Measurements from ENCODE around the gene ARMC3. TPM values are rescaled to one million over a fixed set of nuclear protein-coding genes. Genes with fewer than 3 reads are reported as not detected.

ARMC3 gene
- total RNA-seq, 6 experiments from 2014 or later = not detected

DNA sequence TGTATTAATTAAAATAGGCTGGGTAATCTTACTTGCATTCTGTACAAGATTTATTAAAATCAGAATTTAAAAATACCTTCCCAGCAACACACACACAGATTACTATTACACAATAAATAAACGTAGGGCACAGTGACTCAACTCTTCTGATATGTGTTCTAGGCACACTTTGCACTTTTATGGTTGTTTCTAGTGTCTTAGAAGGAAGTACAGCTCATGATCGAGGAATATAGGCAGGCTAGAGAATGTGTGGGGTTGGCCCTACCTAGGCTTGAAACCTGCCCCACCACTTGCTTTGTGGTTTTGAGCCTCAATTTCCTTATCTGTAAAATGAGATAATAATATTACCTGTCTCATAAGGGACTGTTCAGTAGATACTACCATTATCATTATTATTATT is 30.5 kb downstream of the ARMC3 start:
- no peak overlapping the region for H3K4me3 Mint-ChIP-seq
- H3K27me3 Mint-ChIP-seq (ENCODE audit: insufficient read depth) = peaks cover 4% of the 10 kb centered on the region; the same call in 1 of the 2 replicates
- TF ChIP-seq, protein P1, sequence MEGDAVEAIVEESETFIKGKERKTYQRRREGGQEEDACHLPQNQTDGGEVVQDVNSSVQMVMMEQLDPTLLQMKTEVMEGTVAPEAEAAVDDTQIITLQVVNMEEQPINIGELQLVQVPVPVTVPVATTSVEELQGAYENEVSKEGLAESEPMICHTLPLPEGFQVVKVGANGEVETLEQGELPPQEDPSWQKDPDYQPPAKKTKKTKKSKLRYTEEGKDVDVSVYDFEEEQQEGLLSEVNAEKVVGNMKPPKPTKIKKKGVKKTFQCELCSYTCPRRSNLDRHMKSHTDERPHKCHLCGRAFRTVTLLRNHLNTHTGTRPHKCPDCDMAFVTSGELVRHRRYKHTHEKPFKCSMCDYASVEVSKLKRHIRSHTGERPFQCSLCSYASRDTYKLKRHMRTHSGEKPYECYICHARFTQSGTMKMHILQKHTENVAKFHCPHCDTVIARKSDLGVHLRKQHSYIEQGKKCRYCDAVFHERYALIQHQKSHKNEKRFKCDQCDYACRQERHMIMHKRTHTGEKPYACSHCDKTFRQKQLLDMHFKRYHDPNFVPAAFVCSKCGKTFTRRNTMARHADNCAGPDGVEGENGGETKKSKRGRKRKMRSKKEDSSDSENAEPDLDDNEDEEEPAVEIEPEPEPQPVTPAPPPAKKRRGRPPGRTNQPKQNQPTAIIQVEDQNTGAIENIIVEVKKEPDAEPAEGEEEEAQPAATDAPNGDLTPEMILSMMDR (IDR thresholded peaks at IDR 0.05) = no peak
- no peaks in the 10 kb centered on the region for H3K9me3 Mint-ChIP-seq
- H3K27ac Mint-ChIP-seq = no peak overlapping the region
- H3K4me1 Mint-ChIP-seq (ENCODE audit: low read depth) = no peaks in the 10 kb centered on the region
- DNase-seq = peak; percentile 3
- H3K36me3 Mint-ChIP-seq (ENCODE audit: low read depth) = no peaks in the 10 kb centered on the region

DNA sequence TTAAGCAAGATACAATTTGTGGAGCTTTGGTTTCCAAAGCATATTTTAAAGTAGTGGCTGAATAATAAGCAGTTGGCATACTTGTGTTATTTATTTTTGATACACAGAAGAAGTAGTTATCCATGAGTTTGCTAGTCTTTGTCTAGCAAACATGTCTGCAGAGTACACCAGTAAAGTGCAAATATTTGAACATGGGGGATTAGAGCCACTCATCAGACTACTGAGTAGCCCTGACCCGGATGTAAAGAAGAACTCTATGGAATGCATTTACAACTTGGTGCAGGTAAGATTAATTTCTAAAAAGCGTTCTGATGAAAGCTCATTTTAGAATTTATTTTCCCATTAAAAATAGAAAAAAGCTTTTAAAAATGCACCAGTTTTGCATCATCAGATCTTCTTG is 31.4 kb downstream of the ARMC3 start:
- no peaks in the 10 kb centered on the region for H3K9me3 Mint-ChIP-seq

DNA sequence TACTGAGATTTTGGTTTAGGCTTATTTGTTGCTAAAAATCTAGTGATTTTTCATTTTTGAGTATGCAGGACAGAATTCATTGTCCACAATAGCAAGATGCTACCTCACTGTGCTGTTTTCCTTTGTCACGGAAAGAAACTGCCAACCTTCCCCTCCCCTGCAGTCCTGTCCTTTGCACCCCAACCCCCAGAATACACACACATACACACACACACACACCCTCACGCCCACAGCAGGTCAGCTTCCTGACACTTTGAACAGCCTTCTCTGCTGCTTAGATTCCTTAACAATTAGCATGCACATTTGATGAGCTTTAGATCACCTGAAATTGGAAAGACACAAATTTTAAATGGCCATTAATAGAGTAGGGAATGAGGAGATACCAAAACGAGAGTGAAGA is 32.1 kb downstream of the ARMC3 start:
- H3K4me1 Mint-ChIP-seq (ENCODE audit: low read depth) = no peaks in the 10 kb centered on the region
- peaks cover 8% of the 10 kb centered on the region; the same call in 1 of the 2 replicates for H3K27me3 Mint-ChIP-seq (ENCODE audit: insufficient read depth)
- no peak overlapping the region for H3K4me3 Mint-ChIP-seq
- H3K27ac Mint-ChIP-seq = no peak overlapping the region
- no peaks in the 10 kb centered on the region for H3K36me3 Mint-ChIP-seq (ENCODE audit: low read depth)
- TF ChIP-seq, protein P1 (IDR thresholded peaks at IDR 0.05) = no peak
- no peaks in the 10 kb centered on the region for H3K9me3 Mint-ChIP-seq
- no peak for DNase-seq

More for the DNA sequence above, 31.4 kb downstream of the ARMC3 start:
- H3K4me1 Mint-ChIP-seq (ENCODE audit: low read depth) = no peaks in the 10 kb centered on the region
- no peak for DNase-seq
- H3K36me3 Mint-ChIP-seq (ENCODE audit: low read depth) = no peaks in the 10 kb centered on the region
- peaks cover 6% of the 10 kb centered on the region; the same call in 1 of the 2 replicates for H3K27me3 Mint-ChIP-seq (ENCODE audit: insufficient read depth)
- H3K27ac Mint-ChIP-seq = no peak overlapping the region
- TF ChIP-seq, protein P1 (IDR thresholded peaks at IDR 0.05) = no peak
- H3K4me3 Mint-ChIP-seq = no peak overlapping the region

DNA sequence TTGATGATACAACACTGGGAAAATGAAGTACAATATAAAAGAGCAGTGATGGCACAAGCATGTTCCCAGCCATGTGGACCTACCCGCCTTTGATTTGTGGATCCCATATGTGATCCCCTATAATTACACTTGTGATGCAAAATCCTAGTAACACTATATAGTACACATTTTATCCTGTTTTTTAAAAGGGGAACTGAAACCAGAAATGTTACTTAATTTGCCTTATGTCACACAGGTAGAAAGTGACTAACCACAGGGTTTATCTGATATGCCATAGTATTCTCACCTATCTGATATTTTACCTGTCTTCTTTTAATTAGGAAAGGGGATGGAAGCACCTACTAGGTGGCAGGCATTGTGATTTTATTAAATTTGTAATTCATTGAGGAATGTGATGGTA is 35.0 kb downstream of the ARMC3 start:
- TF ChIP-seq, protein P1 (IDR thresholded peaks at IDR 0.05) = no peak

DNA sequence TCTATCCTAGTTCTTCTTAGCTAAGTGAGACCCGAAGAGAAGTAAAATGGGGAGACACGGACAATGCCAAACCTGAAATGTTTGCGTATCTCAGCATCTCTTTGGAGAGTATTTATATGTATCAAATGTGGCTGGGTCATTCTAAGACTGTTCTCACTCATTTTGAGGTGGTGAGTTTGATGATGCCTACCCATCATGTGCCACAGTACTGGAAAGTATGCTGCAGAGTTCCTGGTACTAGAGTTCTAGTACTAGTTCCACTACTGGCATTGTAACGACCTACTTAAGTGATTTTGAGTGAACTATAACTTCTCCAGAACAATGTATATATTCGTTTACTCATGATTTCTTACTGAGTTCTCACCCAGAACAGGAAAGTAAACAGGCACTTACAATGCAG is 41.9 kb downstream of the ARMC3 start:
- H3K27me3 Mint-ChIP-seq (ENCODE audit: insufficient read depth) = peaks cover 8% of the 10 kb centered on the region
- no peaks in the 10 kb centered on the region for H3K4me1 Mint-ChIP-seq (ENCODE audit: low read depth)
- no peaks in the 10 kb centered on the region for H3K36me3 Mint-ChIP-seq (ENCODE audit: low read depth)
- no peak overlapping the region for H3K27ac Mint-ChIP-seq
- no peaks in the 10 kb centered on the region for H3K9me3 Mint-ChIP-seq
- no peak overlapping the region for H3K4me3 Mint-ChIP-seq
- DNase-seq = no peak
- TF ChIP-seq, protein P1 (IDR thresholded peaks at IDR 0.05) = no peak

More for the DNA sequence above, 35.0 kb downstream of the ARMC3 start:
- Mint-ChIP-seq H3K27me3 (ENCODE audit: insufficient read depth) (peaks cover 6% of the 10 kb centered on the region; the same call in 1 of the 2 replicates), H3K36me3 (ENCODE audit: low read depth) (no peaks in the 10 kb centered on the region), H3K27ac (no peak overlapping the region), H3K4me1 (ENCODE audit: low read depth) (no peaks in the 10 kb centered on the region), H3K9me3 (no peaks in the 10 kb centered on the region), H3K4me3 (no peak overlapping the region)
- DNase-seq = no peak

DNA sequence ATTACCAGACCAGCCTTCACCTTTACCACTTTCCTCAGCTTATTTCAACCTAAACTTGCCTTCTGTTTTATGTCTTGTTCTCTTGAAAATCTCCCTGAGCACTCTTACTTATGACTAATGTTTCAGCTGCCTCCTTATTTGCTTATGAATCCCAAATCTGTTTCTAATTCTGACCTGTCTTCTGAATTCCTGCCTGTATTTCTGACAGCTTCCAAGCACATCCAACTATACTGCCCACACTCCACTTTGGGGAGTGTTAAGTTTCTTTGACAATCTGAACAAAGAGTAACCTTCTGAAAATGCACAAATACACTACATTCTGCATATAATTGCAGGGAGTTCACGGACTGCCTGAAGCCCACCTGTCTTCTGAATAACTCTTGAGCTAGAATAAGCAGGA is 48.7 kb downstream of the ARMC3 start:
- TF ChIP-seq, protein P1 (IDR thresholded peaks at IDR 0.05) = no peak
- peaks cover 13% of the 10 kb centered on the region for H3K27me3 Mint-ChIP-seq (ENCODE audit: insufficient read depth)
- no peaks in the 10 kb centered on the region for H3K9me3 Mint-ChIP-seq
- H3K4me3 Mint-ChIP-seq = no peak overlapping the region
- H3K36me3 Mint-ChIP-seq (ENCODE audit: low read depth) = no peaks in the 10 kb centered on the region
- no peak overlapping the region for H3K27ac Mint-ChIP-seq
- peaks cover 7% of the 10 kb centered on the region for H3K4me1 Mint-ChIP-seq (ENCODE audit: low read depth)
- DNase-seq = no peak
